Kidney (tissue), 14 donors: ENCODE measurements around the gene MEGF10. TPM values are rescaled to one million over a fixed set of nuclear protein-coding genes. Genes with fewer than 3 reads are reported as not detected.

Experiments
- DNase-seq, 5 donors: peaks; one replicate each; pipeline ENCODE4 v3.0.0-alpha.2; 2013 to 2020
- FAIRE-seq: peaks from 2 replicates; lab custom pipeline; 2012; peaks lifted over from hg19 to GRCh38; lab: Jason Lieb, UNC
- H3K27ac ChIP-seq, 2 donors: one replicate each; pipeline ENCODE4 v1.7.0; 2013; ENCODE audit warnings: low read depth in 2 of 2, low read length in 2 of 2, inconsistent platforms in 1 of 2
- H3K27me3 ChIP-seq: one replicate; pipeline ENCODE4 v1.7.1; 2013; ENCODE audit warnings: low read length, inconsistent platforms; ENCODE audit not compliant: control insufficient read depth, insufficient read depth
- H3K36me3 ChIP-seq, 3 donors: one replicate each; pipeline versions ENCODE4 v1.7.0 to v1.7.1; 2013; ENCODE audit warnings: low read length in 3 of 3, control low read depth in 1 of 3, inconsistent platforms in 1 of 3; ENCODE audit not compliant: insufficient read depth in 3 of 3, control insufficient read depth in 2 of 3
- H3K4me1 ChIP-seq, 3 donors: one replicate each; pipeline versions ENCODE4 v1.7.0 to v1.7.1; 2013; ENCODE audit warnings: low read length in 3 of 3, inconsistent platforms in 1 of 3, low read depth in 1 of 3; ENCODE audit not compliant: control insufficient read depth in 2 of 3, insufficient read depth in 2 of 3
- H3K4me3 ChIP-seq, 3 donors: one replicate each; pipeline versions ENCODE4 v1.7.0 to v1.8.1; 2013; ENCODE audit warnings: low read length in 3 of 3, control low read depth in 1 of 3, inconsistent platforms in 1 of 3
- H3K9ac ChIP-seq, 3 donors: one replicate each; pipeline versions ENCODE4 v1.7.0 to v1.7.1; 2013; ENCODE audit warnings: low read length in 3 of 3, control low read depth in 1 of 3, inconsistent platforms in 1 of 3
- H3K9me3 ChIP-seq, 3 donors: one replicate each; pipeline versions ENCODE4 v1.7.0 to v1.7.1; 2013; ENCODE audit warnings: low read length in 3 of 3, control low read depth in 1 of 3, inconsistent platforms in 1 of 3; ENCODE audit not compliant: control insufficient read depth in 2 of 3, insufficient read depth in 1 of 3
- intact Hi-C: fragments of 100-400 bp; cut with DNase I; formaldehyde crosslinking; loops from one replicate; pipeline ENCODE4 v1.11.1; 2022
- polyA plus RNA-seq: library from polyadenylated mRNA; stranded (reverse); fragments of 350-450 nt; fragmentation: Illumina TruSeq; extraction: RNeasy Lipid Tissue Mini Kit (QIAGEN cat#74804); gene quantifications from one replicate; pipeline ENCODE4 v1.2.3, GENCODE V29; 2014; ENCODE audit warnings: low read depth, low replicate concordance; ENCODE audit not compliant: insufficient read depth
- total RNA-seq: library from RNA; stranded (reverse); fragmentation: NEBNext Ultra II Directional; extraction: Animal tissue kit (Norgen Biotek cat#: 25700); gene quantifications from one replicate; pipeline ENCODE4 v1.2.1, GENCODE V29; 2021
- TF ChIP-seq, protein P1 (sequence below): IDR thresholded peaks from 3 replicates; pipeline ENCODE4 v1.5.1; 2012; ENCODE audit warnings: mild to moderate bottlenecking, moderate library complexity, borderline replicate concordance; ENCODE audit not compliant: insufficient read depth; ENCODE audit errors: extremely low read depth
- donor health status: control.
- donor health status: control.
- donor health status: control.
- donor health status: control.
- donor health status: control.
- donor health status: DM: yes; HTN: yes; CAD: no.
- donor health status: Normal renal cell carcinoma (clear cell type).

MEGF10 gene
- total and polyA plus RNA-seq, 2 donors from 2014 or later, result 0.09 to 0.25 TPM

DNA sequence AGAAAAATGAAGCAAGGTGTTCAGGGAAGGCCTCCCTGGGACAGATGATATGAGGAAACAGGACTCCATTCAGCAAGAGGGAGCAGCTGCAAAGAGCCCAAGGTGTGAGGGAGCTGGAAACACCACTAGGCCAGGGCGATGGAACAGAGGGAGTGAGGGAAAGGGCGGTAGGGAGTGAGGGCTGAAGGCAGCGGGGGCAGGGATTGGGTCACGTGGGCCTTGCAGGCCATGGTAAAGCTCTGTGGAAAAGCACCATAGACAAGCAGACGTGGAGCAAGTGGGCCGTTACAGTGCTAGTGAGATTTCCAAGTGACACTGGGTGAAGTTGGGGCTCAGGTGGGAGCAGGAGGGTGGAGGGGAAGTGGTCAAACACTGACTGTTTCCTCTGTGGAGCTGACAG, 216.0 kb downstream of the MEGF10 start:
- intact Hi-C loops, result no loop called here
- FAIRE-seq (no peak), DNase-seq (no peak)
- H3K9ac ChIP-seq, result no peak overlapping the region
- H3K27me3 ChIP-seq, result no peaks in the 10 kb centered on the region
- peaks cover 0 to 2% (median 0%) of the 10 kb centered on the region in 3 donors for H3K9me3 ChIP-seq
- no peak overlapping the region for H3K27ac ChIP-seq
- H3K4me3 ChIP-seq, result no peak overlapping the region
- H3K36me3 ChIP-seq, result no peaks in the 10 kb centered on the region
- no peaks in the 10 kb centered on the region for H3K4me1 ChIP-seq
- TF ChIP-seq, protein P1, sequence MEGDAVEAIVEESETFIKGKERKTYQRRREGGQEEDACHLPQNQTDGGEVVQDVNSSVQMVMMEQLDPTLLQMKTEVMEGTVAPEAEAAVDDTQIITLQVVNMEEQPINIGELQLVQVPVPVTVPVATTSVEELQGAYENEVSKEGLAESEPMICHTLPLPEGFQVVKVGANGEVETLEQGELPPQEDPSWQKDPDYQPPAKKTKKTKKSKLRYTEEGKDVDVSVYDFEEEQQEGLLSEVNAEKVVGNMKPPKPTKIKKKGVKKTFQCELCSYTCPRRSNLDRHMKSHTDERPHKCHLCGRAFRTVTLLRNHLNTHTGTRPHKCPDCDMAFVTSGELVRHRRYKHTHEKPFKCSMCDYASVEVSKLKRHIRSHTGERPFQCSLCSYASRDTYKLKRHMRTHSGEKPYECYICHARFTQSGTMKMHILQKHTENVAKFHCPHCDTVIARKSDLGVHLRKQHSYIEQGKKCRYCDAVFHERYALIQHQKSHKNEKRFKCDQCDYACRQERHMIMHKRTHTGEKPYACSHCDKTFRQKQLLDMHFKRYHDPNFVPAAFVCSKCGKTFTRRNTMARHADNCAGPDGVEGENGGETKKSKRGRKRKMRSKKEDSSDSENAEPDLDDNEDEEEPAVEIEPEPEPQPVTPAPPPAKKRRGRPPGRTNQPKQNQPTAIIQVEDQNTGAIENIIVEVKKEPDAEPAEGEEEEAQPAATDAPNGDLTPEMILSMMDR, result no peak

DNA sequence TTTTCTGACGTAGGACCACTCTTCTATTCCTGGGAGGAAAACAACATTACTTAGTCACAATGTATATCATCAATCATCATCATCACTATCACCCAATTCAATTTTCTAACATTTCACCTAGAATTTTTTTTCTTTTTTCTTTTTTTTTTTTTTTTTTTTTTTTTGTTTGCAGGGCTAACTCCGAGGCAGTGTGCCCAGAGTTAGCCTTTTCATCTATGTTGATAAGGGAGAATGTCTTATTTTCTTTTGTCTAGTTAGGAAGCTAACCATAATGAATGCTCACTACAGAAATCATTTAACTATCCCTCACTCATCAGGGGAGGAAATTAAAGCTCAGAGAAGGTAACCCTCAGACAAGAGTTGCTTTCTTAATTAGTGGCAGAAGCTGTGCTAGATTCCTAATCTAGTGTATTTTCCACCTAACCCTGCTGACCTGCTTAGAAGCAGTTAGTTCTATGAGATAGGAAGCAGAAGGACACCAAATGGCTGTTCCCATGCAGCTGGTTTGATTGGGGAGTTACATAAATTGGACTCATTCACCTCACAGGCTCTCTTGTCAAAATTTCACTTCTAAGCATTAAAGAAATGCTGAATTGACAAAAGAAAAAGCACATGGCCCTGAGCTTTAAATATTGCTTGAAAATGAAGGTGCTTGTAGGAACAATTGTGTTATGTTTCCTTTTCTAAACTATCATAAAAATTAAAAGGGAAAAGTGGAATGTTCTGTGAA, 218.2 kb downstream of the MEGF10 start:
- Histone ChIP-seq H3K27ac (no peak overlapping the region), H3K4me3 (no peak overlapping the region)
- intact Hi-C loops, result no loop called here

More for the DNA sequence above, 218.2 kb downstream of the MEGF10 start:
- H3K9ac ChIP-seq, result no peak overlapping the region
- H3K4me1 ChIP-seq, result no peaks in the 10 kb centered on the region
- no peaks in the 10 kb centered on the region for H3K27me3 ChIP-seq
- TF ChIP-seq, protein P1, result no peak
- no peaks in the 10 kb centered on the region for H3K36me3 ChIP-seq
- H3K9me3 ChIP-seq, result peaks cover 0 to 2% (median 0%) of the 10 kb centered on the region in 3 donors
- no peak for DNase-seq
- FAIRE-seq, result no peak

Other genes starting within 250 kb of the MEGF10 start
- gene C5orf63, start 217.3 kb upstream of the MEGF10 start, total RNA-seq, result 8.5 TPM
- gene C5orf63, start 217.3 kb upstream of the MEGF10 start, polyA plus RNA-seq, result 5.8 TPM
- 55.8 TPM for gene PRRC1, start 226.8 kb downstream of the MEGF10 start, total RNA-seq
- 19.8 TPM for gene PRRC1, start 226.8 kb downstream of the MEGF10 start, polyA plus RNA-seq